Measurements from ENCODE around the gene DCXR.
A peak's percentile ranks its signal among the peaks of the same experiment; 100 is the strongest.

Gene DCXR

GRCh38 chr17:82037092-82037888, at the start of gene DCXR:
Gene DCXR (minus strand): TSS chr17:82037697. CDS start chr17:82037682, 15 bp downstream.
- peak; percentile 82 for DNase-seq

- no peak for DNase-seq
Observed at GRCh38 chr17:82085931-82086764, 48.7 kb upstream of the DCXR start.

- no peak for DNase-seq
Observed at GRCh38 chr17:82085031-82085861, 47.7 kb upstream of the DCXR start.

GRCh38 chr17:82084373-82085030, 47.0 kb upstream of the DCXR start:
- DNase-seq, result no peak

- no peak for DNase-seq
Observed at GRCh38 chr17:82083533-82084359, 46.2 kb upstream of the DCXR start.

GRCh38 chr17:82083009-82083408, 45.5 kb upstream of the DCXR start:
- DNase-seq, result no peak

- DNase-seq, result no peak
Observed at GRCh38 chr17:82082456-82082855, 45.0 kb upstream of the DCXR start.

- no peak for DNase-seq
Observed at GRCh38 chr17:82081966-82082365, 44.5 kb upstream of the DCXR start.

GRCh38 chr17:82081546-82081945, 44.0 kb upstream of the DCXR start:
- no peak for DNase-seq

GRCh38 chr17:82080789-82081464, 43.4 kb upstream of the DCXR start:
- DNase-seq, result no peak

- DNase-seq, result no peak
Observed at GRCh38 chr17:82080048-82080788, 42.7 kb upstream of the DCXR start.

- DNase-seq, result no peak
Observed at GRCh38 chr17:82079001-82079677, 41.6 kb upstream of the DCXR start.

GRCh38 chr17:82078433-82078832, 40.9 kb upstream of the DCXR start:
- DNase-seq, result no peak

GRCh38 chr17:82077617-82078358, 40.3 kb upstream of the DCXR start:
- no peak for DNase-seq

GRCh38 chr17:82076785-82077591, 39.5 kb upstream of the DCXR start:
- no peak for DNase-seq

- DNase-seq, result no peak
Observed at GRCh38 chr17:82076018-82076784, 38.7 kb upstream of the DCXR start.

GRCh38 chr17:82073446-82073845, 35.9 kb upstream of the DCXR start:
- no peak for DNase-seq

Measured in NCI-H2107 (cell line).